ENCODE measurements around the gene CDK3. TPM values are rescaled to one million over a fixed set of nuclear protein-coding genes. Genes with fewer than 3 reads are reported as not detected.
"Not testable (repeated sequence)": the region's sequence is repeated elsewhere in the genome, so short reads cannot be mapped to it uniquely, and the experiment has no call there.

CDK3 gene
- total and polyA plus RNA-seq, 2 experiments from 2014 or later = 13.4 to 18.5 TPM

DNA sequence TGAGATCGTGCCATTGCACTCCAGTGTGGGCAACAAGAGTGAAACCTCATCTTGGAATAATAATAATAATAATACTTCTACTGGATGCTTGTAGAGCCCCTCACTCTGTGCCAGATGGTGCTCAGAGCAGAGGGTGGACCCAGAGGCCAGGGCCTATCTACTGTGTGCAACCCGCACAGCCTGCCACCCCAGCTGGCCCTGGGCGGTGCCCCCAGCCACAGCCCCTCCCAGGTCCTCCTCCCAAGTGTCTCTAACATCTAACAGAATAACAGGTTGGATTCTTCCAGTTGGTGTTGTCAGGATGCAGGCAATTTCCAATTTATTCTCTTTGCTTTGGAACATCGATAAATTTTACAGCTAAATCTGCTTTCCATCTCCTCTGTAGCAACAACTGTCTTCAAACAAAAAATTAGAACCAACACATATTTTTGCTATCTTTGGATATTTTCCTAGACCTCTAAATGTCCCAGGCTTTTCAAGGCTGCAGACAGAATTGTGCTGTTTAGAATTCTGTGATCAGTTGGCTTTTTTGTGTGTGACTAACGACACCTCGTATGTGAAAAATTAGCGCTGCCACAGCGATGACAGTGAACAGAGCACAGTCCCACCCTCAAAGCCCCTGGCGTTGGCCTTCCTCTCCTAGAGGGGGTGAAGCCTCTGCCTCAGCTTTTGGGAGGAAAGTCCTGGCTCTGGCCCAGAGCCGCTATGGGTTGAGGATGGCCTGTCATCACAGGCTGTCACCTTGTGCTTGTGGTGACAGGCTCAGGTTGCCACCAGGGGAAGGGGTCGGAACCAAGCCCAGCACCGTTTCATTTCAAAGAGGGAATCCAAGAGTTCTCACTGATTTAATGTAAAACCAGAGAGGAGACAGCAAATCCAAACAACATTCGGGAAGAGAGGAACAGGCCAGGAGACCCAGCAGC, 34.0 kb downstream of the CDK3 start:
- no peaks in the 10 kb centered on the region for H3K27me3 ChIP-seq
- DNase-seq (ENCODE audit: low read depth in 1 of 2, low spot score in 1 of 2) = no peak
- H3K4me1 ChIP-seq (ENCODE audit: low read depth) = peaks cover 15% of the 10 kb centered on the region
- H3K4me3 ChIP-seq = no peak overlapping the region
- TF ChIP-seq, protein P1, sequence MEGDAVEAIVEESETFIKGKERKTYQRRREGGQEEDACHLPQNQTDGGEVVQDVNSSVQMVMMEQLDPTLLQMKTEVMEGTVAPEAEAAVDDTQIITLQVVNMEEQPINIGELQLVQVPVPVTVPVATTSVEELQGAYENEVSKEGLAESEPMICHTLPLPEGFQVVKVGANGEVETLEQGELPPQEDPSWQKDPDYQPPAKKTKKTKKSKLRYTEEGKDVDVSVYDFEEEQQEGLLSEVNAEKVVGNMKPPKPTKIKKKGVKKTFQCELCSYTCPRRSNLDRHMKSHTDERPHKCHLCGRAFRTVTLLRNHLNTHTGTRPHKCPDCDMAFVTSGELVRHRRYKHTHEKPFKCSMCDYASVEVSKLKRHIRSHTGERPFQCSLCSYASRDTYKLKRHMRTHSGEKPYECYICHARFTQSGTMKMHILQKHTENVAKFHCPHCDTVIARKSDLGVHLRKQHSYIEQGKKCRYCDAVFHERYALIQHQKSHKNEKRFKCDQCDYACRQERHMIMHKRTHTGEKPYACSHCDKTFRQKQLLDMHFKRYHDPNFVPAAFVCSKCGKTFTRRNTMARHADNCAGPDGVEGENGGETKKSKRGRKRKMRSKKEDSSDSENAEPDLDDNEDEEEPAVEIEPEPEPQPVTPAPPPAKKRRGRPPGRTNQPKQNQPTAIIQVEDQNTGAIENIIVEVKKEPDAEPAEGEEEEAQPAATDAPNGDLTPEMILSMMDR (IDR thresholded peaks at IDR 0.05; ENCODE audit: low read depth, low read length) = no peak
- no peaks in the 10 kb centered on the region for H3K9me3 ChIP-seq (ENCODE audit: low read depth)
- H3K36me3 ChIP-seq = peaks cover 9% of the 10 kb centered on the region
- H3K27ac ChIP-seq = peak overlapping the region; percentile 62

DNA sequence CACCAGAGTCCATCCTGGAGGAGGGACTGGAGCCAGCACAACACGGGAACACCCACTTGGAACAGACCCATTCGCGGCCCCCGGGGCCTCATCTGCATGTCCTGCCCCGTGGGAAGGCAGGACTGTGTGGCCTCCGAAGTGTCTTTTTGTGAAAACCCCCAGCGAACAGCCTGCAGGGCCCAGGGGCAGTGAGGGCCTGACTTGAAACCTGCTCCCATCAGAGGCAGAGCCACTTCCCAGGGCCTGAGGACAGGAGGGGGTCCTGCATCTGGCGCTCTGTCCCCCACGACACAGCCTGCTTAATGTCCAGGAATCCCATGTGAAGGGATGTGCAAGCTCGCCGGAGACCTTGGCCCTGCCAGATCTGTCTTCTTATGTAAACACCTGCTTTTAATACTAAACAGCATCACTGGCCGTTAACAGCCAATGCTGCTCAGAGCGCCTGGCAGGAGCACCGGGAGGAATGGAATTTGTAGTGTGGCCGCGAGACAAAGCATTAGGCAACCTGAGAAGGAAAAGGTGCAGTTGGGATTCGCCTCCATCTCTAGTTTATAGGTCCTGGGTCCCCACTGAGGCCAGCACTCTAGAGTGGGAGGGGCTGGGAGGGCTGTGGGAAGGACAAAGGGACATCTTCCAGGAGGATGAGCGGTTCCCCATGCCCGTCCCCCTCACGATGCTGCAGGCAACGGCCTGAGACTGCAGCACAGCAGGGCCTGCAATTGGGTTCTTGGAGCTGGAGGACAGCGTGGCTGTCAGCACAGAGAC, 36.0 kb downstream of the CDK3 start:
- peaks cover 13% of the 10 kb centered on the region for H3K4me1 ChIP-seq (ENCODE audit: low read depth)
- no peaks in the 10 kb centered on the region for H3K27me3 ChIP-seq
- TF ChIP-seq, protein P1 (IDR thresholded peaks at IDR 0.05; ENCODE audit: low read depth, low read length) = no peak
- peaks cover 23% of the 10 kb centered on the region for H3K36me3 ChIP-seq
- H3K27ac ChIP-seq = peak overlapping the region; percentile 22
- H3K4me3 ChIP-seq = no peak overlapping the region
- DNase-seq (ENCODE audit: low read depth in 1 of 2, low spot score in 1 of 2) = no peak
- H3K9me3 ChIP-seq (ENCODE audit: low read depth) = no peaks in the 10 kb centered on the region

DNA sequence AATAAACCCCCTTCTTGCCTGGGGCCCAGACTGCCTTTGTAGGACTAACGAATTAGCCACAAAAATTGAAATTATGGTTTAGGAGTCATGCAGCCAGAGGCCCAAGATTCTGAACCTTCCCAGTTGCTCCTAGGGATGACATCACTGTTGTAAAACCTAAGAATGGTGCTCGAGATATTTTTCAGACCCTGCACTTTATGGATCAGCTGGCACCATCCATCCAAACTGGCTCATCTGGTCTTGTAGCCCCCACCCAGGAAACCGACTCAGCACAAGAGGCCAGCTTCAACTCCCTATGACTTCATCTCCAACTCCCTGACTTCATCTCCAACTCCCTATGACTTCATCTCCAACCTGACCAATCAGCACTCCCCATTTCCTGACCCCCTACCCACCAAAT, 37.4 kb downstream of the CDK3 start:
- H3K27me3 ChIP-seq = no peaks in the 10 kb centered on the region
- H3K36me3 ChIP-seq = peaks cover 32% of the 10 kb centered on the region
- H3K9me3 ChIP-seq (ENCODE audit: low read depth) = no peaks in the 10 kb centered on the region
- H3K4me3 ChIP-seq = no peak overlapping the region
- peaks cover 13% of the 10 kb centered on the region for H3K4me1 ChIP-seq (ENCODE audit: low read depth)
- TF ChIP-seq, protein P1 (IDR thresholded peaks at IDR 0.05; ENCODE audit: low read depth, low read length) = no peak
- DNase-seq (ENCODE audit: low read depth in 1 of 2, low spot score in 1 of 2) = no peak
- peak overlapping the region; percentile 43 for H3K27ac ChIP-seq

DNA sequence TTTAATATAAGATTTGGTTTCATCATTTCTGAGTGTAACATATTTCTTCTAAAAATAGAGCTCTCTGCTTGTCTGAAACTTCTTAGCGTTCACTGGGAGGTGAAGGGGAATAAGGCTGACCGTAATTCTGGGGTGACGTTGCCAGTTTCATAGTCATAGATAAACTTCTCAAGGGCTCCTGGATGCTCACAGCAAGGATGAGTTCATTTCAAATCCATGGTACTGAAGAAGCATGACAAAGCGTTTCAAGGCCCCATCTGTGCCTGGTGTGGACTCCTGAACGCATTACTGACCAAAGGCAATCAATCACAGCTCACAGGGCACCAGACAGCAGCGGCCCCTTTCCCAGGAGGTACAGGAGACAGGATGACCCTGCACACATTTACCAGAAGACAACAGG, 38.5 kb downstream of the CDK3 start:
- TF ChIP-seq, protein P1 (IDR thresholded peaks at IDR 0.05; ENCODE audit: low read depth, low read length) = no peak
- DNase-seq (ENCODE audit: low read depth in 1 of 2, low spot score in 1 of 2) = no peak
- Histone ChIP-seq H3K27me3 (no peaks in the 10 kb centered on the region), H3K9me3 (ENCODE audit: low read depth) (no peaks in the 10 kb centered on the region), H3K4me3 (no peak overlapping the region), H3K36me3 (peaks cover 43% of the 10 kb centered on the region), H3K4me1 (ENCODE audit: low read depth) (peaks cover 13% of the 10 kb centered on the region), H3K27ac (no peak overlapping the region)

DNA sequence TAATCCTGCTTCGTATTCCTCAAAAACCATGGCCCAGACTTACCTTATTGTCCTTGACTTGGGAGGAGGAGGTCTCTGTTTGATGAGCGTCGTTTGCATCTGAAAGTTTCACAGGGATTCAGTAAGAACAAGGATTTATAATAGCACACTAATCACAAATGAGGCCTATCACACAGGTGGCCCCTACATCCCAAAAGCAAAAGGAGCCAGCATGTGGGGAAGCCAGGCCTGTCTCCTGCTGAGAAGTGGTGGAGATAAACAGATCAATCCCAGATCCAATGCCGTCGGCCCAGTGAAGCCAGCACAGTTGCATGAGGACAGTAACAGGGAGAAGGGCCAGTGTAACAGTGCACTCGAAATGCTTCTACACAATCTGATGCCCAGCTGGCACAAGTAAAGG, 39.7 kb downstream of the CDK3 start:
- DNase-seq (ENCODE audit: low read depth in 1 of 2, low spot score in 1 of 2) = no peak
- TF ChIP-seq, protein P1 (IDR thresholded peaks at IDR 0.05; ENCODE audit: low read depth, low read length) = no peak

DNA sequence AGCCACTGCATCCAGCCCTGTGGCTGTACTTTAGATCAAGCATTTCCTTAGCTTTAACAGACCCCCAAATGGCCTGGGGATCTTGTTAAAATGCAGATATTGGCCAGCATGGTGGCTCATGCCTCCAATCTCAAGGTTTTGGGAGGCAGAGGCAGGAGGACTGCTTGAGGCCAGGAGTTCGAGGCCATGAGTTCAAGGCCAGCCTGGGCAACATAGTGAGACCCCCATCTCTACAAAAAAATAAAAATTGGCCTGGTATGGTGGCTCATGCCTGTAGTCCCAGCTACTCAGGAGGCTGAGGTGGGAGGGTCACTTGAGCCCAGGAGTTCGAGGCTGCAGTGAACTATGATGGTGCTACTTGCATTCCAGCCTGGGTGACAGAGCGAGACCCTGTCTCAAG, 42.2 kb downstream of the CDK3 start:
- H3K4me1 ChIP-seq (ENCODE audit: low read depth); H3K27ac ChIP-seq; H3K27me3 ChIP-seq; DNase-seq (ENCODE audit: low read depth in 1 of 2, low spot score in 1 of 2); H3K4me3 ChIP-seq; H3K9me3 ChIP-seq (ENCODE audit: low read depth): not testable (repeated sequence)
- H3K36me3 ChIP-seq = peaks cover 72% of the 10 kb centered on the region

More for the DNA sequence above, 39.7 kb downstream of the CDK3 start:
- no peaks in the 10 kb centered on the region for H3K27me3 ChIP-seq
- no peaks in the 10 kb centered on the region for H3K9me3 ChIP-seq (ENCODE audit: low read depth)
- H3K27ac ChIP-seq = no peak overlapping the region
- H3K4me3 ChIP-seq = no peak overlapping the region
- peaks cover 2% of the 10 kb centered on the region for H3K4me1 ChIP-seq (ENCODE audit: low read depth)
- peaks cover 52% of the 10 kb centered on the region for H3K36me3 ChIP-seq

DNA sequence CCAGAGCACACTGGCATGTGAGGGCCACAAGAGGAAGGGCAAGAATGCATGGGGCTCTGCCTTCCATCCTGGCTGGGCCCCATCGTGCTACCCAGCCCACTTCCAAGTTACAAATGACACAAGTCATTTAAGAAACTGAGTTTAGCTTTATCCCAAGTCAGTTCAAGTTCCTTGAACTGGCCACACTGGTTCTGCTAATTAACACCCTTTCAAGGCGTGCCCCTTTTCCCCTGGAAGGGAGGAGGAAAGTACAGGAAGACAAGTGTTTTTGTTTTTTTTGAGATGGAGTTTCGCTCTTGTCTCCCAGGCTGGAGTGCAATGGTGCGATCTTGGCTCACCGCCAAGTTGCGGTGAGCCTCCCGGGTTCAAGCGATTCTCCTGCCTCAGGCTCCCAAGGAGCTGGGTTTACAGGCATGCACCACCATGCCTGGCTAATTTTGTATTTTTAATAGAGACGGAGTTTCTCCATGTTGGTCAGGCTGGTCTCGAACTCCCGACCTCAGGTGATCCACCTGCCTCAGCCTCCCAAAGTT, 43.9 kb downstream of the CDK3 start:
- not testable (repeated sequence) for H3K4me3 ChIP-seq; H3K27ac ChIP-seq; H3K27me3 ChIP-seq; H3K9me3 ChIP-seq (ENCODE audit: low read depth); DNase-seq (ENCODE audit: low read depth in 1 of 2, low spot score in 1 of 2); H3K4me1 ChIP-seq (ENCODE audit: low read depth)
- H3K36me3 ChIP-seq = peaks cover 78% of the 10 kb centered on the region
